Thyroid gland (tissue), 4 donors: ENCODE measurements around the gene EZR. TPM values are rescaled to one million over a fixed set of nuclear protein-coding genes. Genes with fewer than 3 reads are reported as not detected.

Experiments used
- DNase-seq, 2 donors: peaks; one replicate each; pipeline ENCODE4 v3.0.0-alpha.2; 2019
- H3K27ac ChIP-seq, 3 donors: fragments of 200-600 bp; sonication (generic); 1 replicate in 2 of 3; 2 replicates in 1 of 3; pipeline ENCODE4 v1.5.1; 2016 to 2019; ENCODE audit warnings: mild to moderate bottlenecking in 1 of 3, moderate library complexity in 1 of 3
- H3K27me3 ChIP-seq: fragments of 200-600 bp; sonication (generic); one replicate; pipeline ENCODE4 v1.5.1; 2019
- H3K36me3 ChIP-seq, 2 donors: fragments of 200-600 bp; sonication (generic); one replicate each; pipeline ENCODE4 v1.5.1; 2016 to 2019
- H3K4me1 ChIP-seq, 2 donors: fragments of 200-600 bp; sonication (generic); one replicate each; pipeline ENCODE4 v1.5.1; 2017 to 2019
- H3K4me3 ChIP-seq, 3 donors: fragments of 200-600 bp; sonication (generic); replicated peaks in 1 of 3; 1 replicate in 2 of 3; 2 replicates in 1 of 3; pipeline ENCODE4 v1.5.1; 2016; ENCODE audit warnings: mild to moderate bottlenecking in 1 of 3
- H3K9me3 ChIP-seq: fragments of 200-600 bp; sonication (generic); one replicate; pipeline ENCODE4 v1.5.1; 2017
- CTCF ChIP-seq, 6 experiments: fragments of 200-600 bp in 3 of 6; fragments of 450-650 bp in 3 of 6; sonication (generic) in 3 of 6; IDR thresholded peaks; one replicate each; pipeline ENCODE4 v1.5.1; 2016 to 2019; ENCODE audit warnings: antibody characterized with exemption in 6 of 6, mild to moderate bottlenecking in 2 of 6, inconsistent platforms in 1 of 6, moderate library complexity in 1 of 6
- POLR2A ChIP-seq, 2 donors: fragments of 450-650 bp; IDR thresholded peaks; one replicate each; pipeline ENCODE4 v1.6.1; 2017; ENCODE audit warnings: antibody characterized with exemption in 2 of 2, mild to moderate bottlenecking in 2 of 2, moderate library complexity in 1 of 2
- WGBS, 2 donors: methylation state at CpG; one replicate each; pipeline ENCODE4 v1.1.5; 2017; 5-methylcytosine and 5-hydroxymethylcytosine counted together
- intact Hi-C: fragments of 100-400 bp; cut with DNase I; formaldehyde crosslinking; loops from one replicate; pipeline ENCODE4 v1.15.1; 2023
- total RNA-seq, 4 donors: library from RNA; depleted of rRNA; stranded (reverse); fragments of >200 nt; gene quantifications; one replicate each; pipeline ENCODE4 v1.2.3, GENCODE V29; 2016

The EZR gene
- total RNA-seq, 4 donors from 2014 or later, result 221 to 412 (median 339) TPM

GRCh38 chr6:158854214-158855101 is 35.3 kb upstream of the EZR start:
- Histone ChIP-seq H3K4me3 (no peak overlapping the region), H3K9me3 (no peaks in the 10 kb centered on the region), H3K27ac (peak overlapping the region in 1 of 3 donors; percentile 65), H3K36me3 (no peaks in the 10 kb centered on the region), H3K27me3 (no peaks in the 10 kb centered on the region), H3K4me1 (peaks cover 41 to 56% of the 10 kb centered on the region in 2 donors)
- 76 to 80% methylated on average over 7 of the region's 7 CpGs for WGBS, 2 donors
- TF ChIP-seq CTCF (IDR thresholded peaks at IDR 0.05) (no peak), POLR2A (IDR thresholded peaks at IDR 0.05) (no peak)
- no peak for DNase-seq
- intact Hi-C loops, result no loop called here

- peak overlapping the region in 2 of 3 donors; percentile 33 to 65 for H3K27ac ChIP-seq
- no peaks in the 10 kb centered on the region for H3K27me3 ChIP-seq
- 82 to 89% methylated on average over 6 of the region's 6 CpGs for WGBS, 2 donors
- no peak for DNase-seq
- peaks cover 42 to 59% of the 10 kb centered on the region in 2 donors for H3K4me1 ChIP-seq
- H3K9me3 ChIP-seq, result no peaks in the 10 kb centered on the region
- intact Hi-C loops, result no loop called here
- H3K4me3 ChIP-seq, result no peak overlapping the region
- TF ChIP-seq POLR2A (IDR thresholded peaks at IDR 0.05), result no peak
- H3K36me3 ChIP-seq, result no peaks in the 10 kb centered on the region
Measured at GRCh38 chr6:158853880-158854213, 34.7 kb upstream of the EZR start.

GRCh38 chr6:158853072-158853879 is 34.1 kb upstream of the EZR start:
- Histone ChIP-seq H3K4me1 (peaks cover 38 to 54% of the 10 kb centered on the region in 2 donors), H3K9me3 (no peaks in the 10 kb centered on the region), H3K27me3 (no peaks in the 10 kb centered on the region), H3K27ac (peak overlapping the region in 2 of 3 donors; percentile 33 to 65), H3K36me3 (no peaks in the 10 kb centered on the region), H3K4me3 (no peak overlapping the region)
- intact Hi-C loops, result no loop called here
- DNase-seq, result peak; percentile 84 to 89
- WGBS, 2 donors, result 54 to 56% methylated on average over 13 of the region's 13 CpGs
- no peak for TF ChIP-seq CTCF (IDR thresholded peaks at IDR 0.05)
- TF ChIP-seq POLR2A (IDR thresholded peaks at IDR 0.05), result peak in 1 of 2 donors; percentile 56

- TF ChIP-seq POLR2A (IDR thresholded peaks at IDR 0.05), result no peak
- no peak for TF ChIP-seq CTCF (IDR thresholded peaks at IDR 0.05)
- intact Hi-C loops, result no loop called here
- Histone ChIP-seq H3K9me3 (no peaks in the 10 kb centered on the region), H3K27ac (peak overlapping the region in 2 of 3 donors; percentile 29 to 33), H3K4me1 (peaks cover 33 to 53% of the 10 kb centered on the region in 2 donors), H3K4me3 (no peak overlapping the region), H3K27me3 (no peaks in the 10 kb centered on the region), H3K36me3 (no peaks in the 10 kb centered on the region)
- WGBS, 2 donors, result 92 to 96% methylated on average over 9 to 11 of the region's 11 CpGs
- no peak for DNase-seq
Measured at GRCh38 chr6:158852312-158853071, 33.3 kb upstream of the EZR start.

- intact Hi-C loops, result no loop called here
- Histone ChIP-seq H3K4me1 (peaks cover 30 to 38% of the 10 kb centered on the region in 2 donors), H3K27ac (peak overlapping the region in 1 of 3 donors; percentile 52), H3K4me3 (no peak overlapping the region), H3K9me3 (no peaks in the 10 kb centered on the region), H3K36me3 (no peaks in the 10 kb centered on the region), H3K27me3 (no peaks in the 10 kb centered on the region)
- no peak for DNase-seq
- TF ChIP-seq CTCF (IDR thresholded peaks at IDR 0.05) (no peak), POLR2A (IDR thresholded peaks at IDR 0.05) (no peak)
Measured at GRCh38 chr6:158850807-158851115, 31.6 kb upstream of the EZR start.
